ENCODE measurements around the gene TP53RK. TPM values are rescaled to one million over a fixed set of nuclear protein-coding genes. Genes with fewer than 3 reads are reported as not detected.
A peak's percentile ranks its signal among the peaks of the same experiment; 100 is the strongest.

TP53RK gene
- total and polyA plus RNA-seq, 2 of the 13 experiments (the other 11 are each of a cell fraction or from before 2014, with no cell fraction given): 12.9 to 25.5 TPM

DNA sequence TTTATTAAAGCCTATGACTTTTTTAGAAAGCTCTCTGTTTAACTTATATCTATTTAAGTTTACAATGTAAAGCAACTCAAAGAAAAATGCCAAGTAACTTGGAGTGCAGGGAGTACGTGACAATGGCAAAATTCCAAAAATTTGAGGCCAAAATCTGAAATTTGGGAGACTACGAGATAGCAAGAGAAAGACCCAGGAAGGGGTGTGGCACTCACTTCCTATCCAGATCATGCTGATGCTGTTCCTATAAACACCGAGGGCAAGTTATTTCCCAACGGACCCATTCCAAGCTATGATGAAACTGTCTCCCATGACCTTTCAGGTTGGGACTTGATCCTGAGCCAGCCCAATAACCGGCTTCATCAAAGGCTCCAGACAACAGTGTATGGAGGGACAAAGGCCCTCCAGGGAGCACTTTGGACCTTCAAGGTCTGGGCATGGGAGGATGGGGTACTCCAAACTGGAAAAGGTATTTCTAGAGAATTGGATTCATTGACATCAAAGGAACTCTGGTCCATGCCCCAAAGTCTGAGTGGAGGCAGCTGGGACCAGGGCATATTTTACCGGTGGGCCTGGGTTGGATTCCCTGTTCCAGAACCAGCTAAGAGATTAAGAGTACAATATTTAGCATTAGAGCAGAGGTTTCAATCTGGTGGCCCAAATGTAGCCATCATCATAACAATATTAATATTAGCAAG, 22.3 kb downstream of the TP53RK start (continued):
- TF ChIP-seq RBM39 (IDR thresholded peaks at IDR 0.05; ENCODE audit: low read depth, low read length, poor library complexity, severe bottlenecking) (no peak), HOMEZ (CRISPR knock-in tag; IDR thresholded peaks at IDR 0.05; ENCODE audit: low read depth) (peak; percentile 100), ZBTB42 (CRISPR knock-in tag; IDR thresholded peaks at IDR 0.05) (peak; percentile 95), ZBTB21 (CRISPR knock-in tag; IDR thresholded peaks at IDR 0.05) (peak; percentile 81; the same call in 1 of the 2 replicates), ATF5 (CRISPR knock-in tag; IDR thresholded peaks at IDR 0.05; ENCODE audit: low read depth) (0 out of 2 replicates have a peak, but pooled peaks have one; percentile 54), ZNF224 (CRISPR knock-in tag; IDR thresholded peaks at IDR 0.05) (0 out of 2 replicates have a peak, but pooled peaks have one; percentile 35), BCL6 (CRISPR knock-in tag; IDR thresholded peaks at IDR 0.05) (peak; percentile 100), ZNF567 (CRISPR knock-in tag; IDR thresholded peaks at IDR 0.05; ENCODE audit: borderline replicate concordance) (0 out of 2 replicates have a peak, but pooled peaks have one; percentile 9), CHD2 (IDR thresholded peaks at IDR 0.05; ENCODE audit: low read depth, low read length) (peak; percentile 69; the same call in 1 of the 2 replicates), ZNF207 (IDR thresholded peaks at IDR 0.05; ENCODE audit: borderline replicate concordance) (no peak), ZBTB40 (IDR thresholded peaks at IDR 0.05) (no peak), ZBTB40 (CRISPR knock-in tag; IDR thresholded peaks at IDR 0.05) (peak; percentile 90; the same call in 1 of the 2 replicates), ZNF724P (CRISPR knock-in tag; IDR thresholded peaks at IDR 0.05; ENCODE audit: borderline replicate concordance) (peak; percentile 86; the same call in 1 of the 2 replicates)

Measured in HepG2 (cell line).